H1 (cell line): ENCODE measurements around the gene MYL3. TPM values are rescaled to one million over a fixed set of nuclear protein-coding genes. Genes with fewer than 3 reads are reported as not detected.

Source experiments
- CHD7 ChIP-seq: fragments of 300-600 bp; sonication (generic); IDR thresholded peaks from 2 replicates; pipeline ENCODE4 v1.7.1; 2012; ENCODE audit warnings: low read length, moderate library complexity, mild to moderate bottlenecking, inconsistent platforms; ENCODE audit not compliant: insufficient replicate concordance
- SRF ChIP-seq: IDR thresholded peaks from 2 replicates; pipeline ENCODE4 v1.6.1; 2011; ENCODE audit warnings: mild to moderate bottlenecking, low read depth, low read length, moderate library complexity
- TAF1 ChIP-seq: IDR thresholded peaks from 2 replicates; pipeline ENCODE4 v1.6.1; 2011; ENCODE audit warnings: mild to moderate bottlenecking, low read depth, low read length
- polyA plus RNA-seq, 7 experiments: library from polyadenylated mRNA; depleted of rRNA in 3 of 7; stranded (reverse) in 5 of 7; unstranded in 2 of 7; fragments of >200 nt in 5 of 7; fragments of 200-250 nt in 2 of 7; gene quantifications; 1 replicate in 5 of 7; 2 replicates in 1 of 7; 4 replicates in 1 of 7; pipeline versions ENCODE4 v1.2.1 to v1.2.3, GENCODE V29; 2011 to 2013; ENCODE audit warnings: missing spikeins in 2 of 7, mixed read lengths in 2 of 7
- total RNA-seq: library from RNA; stranded (reverse); fragmentation: NEBNext Ultra II Directional; extraction: Animal tissue kit (Norgen Biotek cat#: 25700); gene quantifications from 2 replicates; pipeline ENCODE4 v1.2.1, GENCODE V29; 2021

MYL3 gene
- total and polyA plus RNA-seq, 2 of the 8 experiments (the other 6 are each of a cell fraction or from before 2014, with no cell fraction given) = 0.06 TPM; not detected in 1

GRCh38 chr3:46901061-46901460 lies 37.8 kb upstream of the MYL3 start (continued):
- TF ChIP-seq CHD7 = no peak
- TF ChIP-seq TAF1 = no peak
- no peak for TF ChIP-seq SRF
- TF ChIP-seq, all 59 proteins: peak for 0
